ENCODE results near the gene KCTD11. TPM values are rescaled to one million over a fixed set of nuclear protein-coding genes. Genes with fewer than 3 reads are reported as not detected.

Gene KCTD11
- total and polyA plus RNA-seq, 2 of the 13 experiments (the other 11 are each of a cell fraction or from before 2014, with no cell fraction given), result 1.6 to 2.6 TPM

- TF ChIP-seq PATZ1 (CRISPR knock-in tag; IDR thresholded peaks at IDR 0.05), result no peak
- no peak for TF ChIP-seq ZMYM4 (CRISPR knock-in tag; IDR thresholded peaks at IDR 0.05)
- TF ChIP-seq NONO (IDR thresholded peaks at IDR 0.05), result no peak
- TF ChIP-seq NONO (CRISPR knock-in tag; conservative IDR thresholded peaks at IDR 0.05), result peak; percentile 78
- 0 out of 2 replicates have a peak, but pooled peaks have one; percentile 21 for TF ChIP-seq FUBP1 (CRISPR knock-in tag; IDR thresholded peaks at IDR 0.05; ENCODE audit: borderline replicate concordance)
- TF ChIP-seq REL (CRISPR knock-in tag; conservative IDR thresholded peaks at IDR 0.05), result peak; percentile 73; the same call in 1 of the 2 replicates
- no peak for TF ChIP-seq THYN1 (CRISPR knock-in tag; IDR thresholded peaks at IDR 0.05; ENCODE audit: borderline replicate concordance, low read depth)
- 0 out of 4 replicates have a peak, but pooled peaks of 1 of the 2 experiments have one; percentile 17 for TF ChIP-seq NR2F1 (CRISPR knock-in tag; IDR thresholded peaks at IDR 0.05)
- TF ChIP-seq ERF (CRISPR knock-in tag; IDR thresholded peaks at IDR 0.05), result peak; percentile 55; the same call in 1 of the 2 replicates
- no peak; the same call in 1 of the 2 replicates for TF ChIP-seq HINFP (CRISPR knock-in tag; IDR thresholded peaks at IDR 0.05; ENCODE audit: low read depth)
- TF ChIP-seq ZFX (CRISPR knock-in tag; IDR thresholded peaks at IDR 0.05; ENCODE audit: low read depth), result peak; percentile 78
- TF ChIP-seq HNRNPL (IDR thresholded peaks at IDR 0.05; ENCODE audit: low read depth, low read length), result peak; percentile 95
- TF ChIP-seq MXI1 (IDR thresholded peaks at IDR 0.05; ENCODE audit: borderline replicate concordance, low read depth, low read length), result peak; percentile 54; the same call in 1 of the 3 replicates
- peak; percentile 89; the same call in 1 of the 2 replicates for TF ChIP-seq ZBTB7B (CRISPR knock-in tag; IDR thresholded peaks at IDR 0.05)
- peak; percentile 84 for TF ChIP-seq GABPB1 (CRISPR knock-in tag; IDR thresholded peaks at IDR 0.05)
- no peak for TF ChIP-seq MZF1 (CRISPR knock-in tag; IDR thresholded peaks at IDR 0.05; ENCODE audit: borderline replicate concordance)
- no peak for TF ChIP-seq GTF2F1 (IDR thresholded peaks at IDR 0.05; ENCODE audit: low read length)
- TF ChIP-seq DRAP1 (CRISPR knock-in tag; IDR thresholded peaks at IDR 0.05), result no peak
- TF ChIP-seq NR0B2 (CRISPR knock-in tag; IDR thresholded peaks at IDR 0.05), result 0 out of 2 replicates have a peak, but pooled peaks have one; percentile 30
- no peak for TF ChIP-seq ZNF414 (CRISPR knock-in tag; IDR thresholded peaks at IDR 0.05)
- no peak for TF ChIP-seq ZNF367 (CRISPR knock-in tag; IDR thresholded peaks at IDR 0.05; ENCODE audit: borderline replicate concordance)
- no peak for TF ChIP-seq SNAI1 (CRISPR knock-in tag; IDR thresholded peaks at IDR 0.05; ENCODE audit: borderline replicate concordance)
Measured at GRCh38 chr17:7394452-7395191, 42.7 kb downstream of the KCTD11 start, which contains the start of gene PLSCR3 (continued).
